Erythroblast (primary cell): ENCODE measurements around the gene CACNA1G.

Experiments
- GATA1 ChIP-seq: IDR thresholded peaks from 2 replicates; pipeline ENCODE4 v1.6.1; 2011; ENCODE audit warnings: low read depth, mild to moderate bottlenecking, control low read depth, low read length, moderate library complexity
- POLR2A ChIP-seq: IDR thresholded peaks from 2 replicates; pipeline ENCODE4 v1.6.1; 2011; ENCODE audit warnings: mild to moderate bottlenecking, low read length

DNA sequence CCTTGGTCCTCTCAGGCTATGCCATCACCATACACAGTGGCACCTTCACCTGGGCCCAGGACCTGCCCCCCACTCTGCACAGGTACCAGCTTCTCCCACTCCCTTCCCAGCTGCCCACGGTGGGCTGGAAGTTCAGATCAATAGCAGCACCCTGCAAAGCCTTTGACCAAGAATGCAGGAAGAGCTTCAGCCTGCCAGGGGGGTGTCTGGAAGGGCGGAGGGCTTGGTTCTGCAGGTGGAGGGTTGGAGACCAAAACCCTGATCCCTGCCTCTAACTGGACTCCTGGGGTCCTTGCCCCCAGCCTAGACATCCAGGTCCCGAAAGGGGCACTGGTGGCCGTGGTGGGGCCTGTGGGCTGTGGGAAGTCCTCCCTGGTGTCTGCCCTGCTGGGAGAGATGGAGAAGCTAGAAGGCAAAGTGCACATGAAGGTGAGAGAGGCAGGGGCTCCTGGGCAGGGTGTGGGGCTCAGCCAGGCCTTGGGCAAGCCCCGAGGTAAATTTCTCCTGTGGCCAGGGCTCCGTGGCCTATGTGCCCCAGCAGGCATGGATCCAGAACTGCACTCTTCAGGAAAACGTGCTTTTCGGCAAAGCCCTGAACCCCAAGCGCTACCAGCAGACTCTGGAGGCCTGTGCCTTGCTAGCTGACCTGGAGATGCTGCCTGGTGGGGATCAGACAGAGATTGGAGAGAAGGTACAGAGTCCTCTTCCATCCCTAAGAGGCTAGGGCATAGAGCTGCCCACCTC, 108.5 kb downstream of the CACNA1G start:
- TF ChIP-seq POLR2A: no peak
- TF ChIP-seq GATA1: no peak
